Measurements from ENCODE around the gene COL15A1. TPM values are rescaled to one million over a fixed set of nuclear protein-coding genes. Genes with fewer than 3 reads are reported as not detected.

Gene COL15A1
- total RNA-seq, 1 experiment from 2014 or later: 0.10 TPM

GRCh38 chr9:99069546-99069945, 125.8 kb downstream of the COL15A1 start:
- in situ Hi-C loops (cut with HindIII; ENCODE audit: low pct_unique_long_range_greater_than_20kb, low sequenced_read_pairs): no loop called here
- ATAC-seq: no peak
- BruUV-seq (replicated peaks): no TSS peak

GRCh38 chr9:99070681-99071080, 127.0 kb downstream of the COL15A1 start:
- in situ Hi-C loops (cut with HindIII; ENCODE audit: low pct_unique_long_range_greater_than_20kb, low sequenced_read_pairs) (no loop called here), intact Hi-C loops (cut with micrococcal nuclease; ENCODE audit: unreplicated experiment) (no loop called here)
- Histone ChIP-seq H3K27me3 (ENCODE audit: control insufficient read depth, insufficient read depth, low read length) (no peaks in the 10 kb centered on the region), H3K27ac (ENCODE audit: low read length) (no peak overlapping the region), H3K4me1 (ENCODE audit: control insufficient read depth, insufficient read depth, low read length) (no peaks in the 10 kb centered on the region), H3K36me3 (ENCODE audit: control insufficient read depth, insufficient read depth, low read length) (no peaks in the 10 kb centered on the region), H3K9me3 (ENCODE audit: control insufficient read depth, insufficient read depth, low read depth, low read length) (no peaks in the 10 kb centered on the region), H3K4me3 (ENCODE audit: low read depth in 2 of 2, low read length in 2 of 2) (no peak overlapping the region)
- DNase-seq (ENCODE audit: low read depth, low spot score): no peak
- ChIA-PET CTCF (no interaction called here), POLR2A (no interaction called here)
- ATAC-seq: no peak
- no TSS peak for BruUV-seq (replicated peaks)
- no peak for TF ChIP-seq CTCF (IDR thresholded peaks at IDR 0.05)
- no peak for TF ChIP-seq TCF7L2 (IDR thresholded peaks at IDR 0.05; ENCODE audit: low read depth, low read length)
- no peak for TF ChIP-seq SIN3A (IDR thresholded peaks at IDR 0.05; ENCODE audit: borderline replicate concordance, insufficient read depth, low read depth, low read length)
- no peak for TF ChIP-seq REST (IDR thresholded peaks at IDR 0.05; ENCODE audit: insufficient read depth in 1 of 2, low read depth in 2 of 2, low read length in 1 of 2)
- no peak for TF ChIP-seq POLR2AphosphoS5 (IDR thresholded peaks at IDR 0.05; ENCODE audit: low read depth, low read length)

More at GRCh38 chr9:99069546-99069945, 125.8 kb downstream of the COL15A1 start:
- Histone ChIP-seq H3K27ac (ENCODE audit: low read length) (no peak overlapping the region), H3K4me3 (ENCODE audit: low read depth in 2 of 2, low read length in 2 of 2) (no peak overlapping the region), H3K4me1 (ENCODE audit: control insufficient read depth, insufficient read depth, low read length) (no peaks in the 10 kb centered on the region), H3K27me3 (ENCODE audit: control insufficient read depth, insufficient read depth, low read length) (no peaks in the 10 kb centered on the region), H3K36me3 (ENCODE audit: control insufficient read depth, insufficient read depth, low read length) (no peaks in the 10 kb centered on the region), H3K9me3 (ENCODE audit: control insufficient read depth, insufficient read depth, low read depth, low read length) (no peaks in the 10 kb centered on the region)
- POLR2A ChIA-PET: no interaction called here
- CTCF ChIA-PET: no interaction called here
- intact Hi-C loops (cut with micrococcal nuclease; ENCODE audit: unreplicated experiment): no loop called here
- TF ChIP-seq SIN3A (IDR thresholded peaks at IDR 0.05; ENCODE audit: borderline replicate concordance, insufficient read depth, low read depth, low read length): no peak
- TF ChIP-seq POLR2AphosphoS5 (IDR thresholded peaks at IDR 0.05; ENCODE audit: low read depth, low read length): no peak
- no peak for TF ChIP-seq CTCF (IDR thresholded peaks at IDR 0.05)
- no peak for TF ChIP-seq REST (IDR thresholded peaks at IDR 0.05; ENCODE audit: insufficient read depth in 1 of 2, low read depth in 2 of 2, low read length in 1 of 2)
- no peak for TF ChIP-seq TCF7L2 (IDR thresholded peaks at IDR 0.05; ENCODE audit: low read depth, low read length)
- DNase-seq (ENCODE audit: low read depth, low spot score): no peak

Data from Panc1 (cell line).